OCI-LY1 (cell line): ENCODE data around the gene TCP11.

Experiments used
- H2AFZ ChIP-seq: fragments of 200-600 bp; sonication (generic), shearing (Covaris generic); 2 replicates; pipeline ENCODE4 v1.6.0; 2014; ENCODE audit warnings: antibody characterized with exemption, mild to moderate bottlenecking, low read length
- H3F3A ChIP-seq: fragments of 200-600 bp; sonication (generic), shearing (Covaris generic); 2 replicates; pipeline ENCODE4 v1.6.0; 2014; ENCODE audit warnings: mild to moderate bottlenecking, antibody characterized with exemption, low read length, moderate library complexity; ENCODE audit not compliant: insufficient read depth
- H3K27ac ChIP-seq: fragments of 200-600 bp; sonication (generic); 2 replicates; pipeline ENCODE4 v1.5.1; 2014; ENCODE audit warnings: low read length, mixed run types, mild to moderate bottlenecking, low read depth; ENCODE audit not compliant: poor library complexity, severe bottlenecking
- H3K27me3 ChIP-seq: fragments of 200-600 bp; sonication (generic); 2 replicates; pipeline ENCODE4 v1.6.0; 2014; ENCODE audit warnings: antibody characterized with exemption, mild to moderate bottlenecking, low read length, moderate library complexity; ENCODE audit not compliant: insufficient read depth
- H3K36me3 ChIP-seq: fragments of 200-600 bp; sonication (generic); 2 replicates; pipeline ENCODE4 v1.6.1; 2014; ENCODE audit warnings: mild to moderate bottlenecking, antibody characterized with exemption, low read length, moderate library complexity, mixed read lengths; ENCODE audit not compliant: insufficient read depth
- H3K4me1 ChIP-seq: fragments of 200-600 bp; sonication (generic); 2 replicates; pipeline ENCODE4 v1.5.1; 2014; ENCODE audit warnings: mild to moderate bottlenecking, low read length, moderate library complexity; ENCODE audit not compliant: insufficient read depth, severe bottlenecking
- H3K4me2 ChIP-seq: fragments of 200-600 bp; sonication (generic), shearing (Covaris generic); 2 replicates; pipeline ENCODE4 v1.6.1; 2014; ENCODE audit warnings: low read length
- H3K4me3 ChIP-seq: fragments of 200-600 bp; sonication (generic); 2 replicates; pipeline ENCODE4 v1.5.1; 2014; ENCODE audit warnings: low read length, low read depth, mild to moderate bottlenecking, mixed read lengths; ENCODE audit not compliant: poor library complexity, severe bottlenecking
- H3K79me2 ChIP-seq: fragments of 200-600 bp; shearing (Covaris generic); 2 replicates; pipeline ENCODE4 v1.6.1; 2016; ENCODE audit warnings: mixed run types, low read length, mixed read lengths; ENCODE audit not compliant: insufficient read depth
- H3K9ac ChIP-seq: fragments of 200-600 bp; sonication (generic), shearing (Covaris generic); 2 replicates; pipeline ENCODE4 v1.6.1; 2014; ENCODE audit warnings: mild to moderate bottlenecking, low read length, mixed read lengths
- H3K9me2 ChIP-seq: fragments of 200-600 bp; sonication (generic), shearing (Covaris generic); 2 replicates; pipeline ENCODE4 v1.6.1; 2014; ENCODE audit warnings: low read depth, mild to moderate bottlenecking, low read length, mixed read lengths
- H3K9me3 ChIP-seq: fragments of 200-600 bp; shearing (Covaris generic); 2 replicates; pipeline ENCODE4 v1.6.1; 2014; ENCODE audit warnings: low read length, mixed read lengths
- H4K20me1 ChIP-seq: fragments of 200-600 bp; sonication (generic), shearing (Covaris generic); 2 replicates; pipeline ENCODE4 v1.6.0; 2016; ENCODE audit warnings: mild to moderate bottlenecking, low read length; ENCODE audit not compliant: insufficient read depth
- EZH2 ChIP-seq: fragments of 200-600 bp; sonication (generic), shearing (Covaris generic); IDR thresholded peaks from 2 replicates; pipeline ENCODE4 v1.8.0; 2017; ENCODE audit warnings: borderline replicate concordance, mixed run types, mild to moderate bottlenecking, antibody characterized with exemption, low read length, moderate library complexity, mixed read lengths
- TF ChIP-seq, protein P1 (sequence below): fragments of 200-600 bp; sonication (generic), shearing (Covaris generic); IDR thresholded peaks from 2 replicates; pipeline ENCODE4 v1.5.1; 2017; ENCODE audit warnings: mild to moderate bottlenecking, antibody characterized with exemption, low read length, moderate library complexity, mixed read lengths

TCP11 gene

DNA sequence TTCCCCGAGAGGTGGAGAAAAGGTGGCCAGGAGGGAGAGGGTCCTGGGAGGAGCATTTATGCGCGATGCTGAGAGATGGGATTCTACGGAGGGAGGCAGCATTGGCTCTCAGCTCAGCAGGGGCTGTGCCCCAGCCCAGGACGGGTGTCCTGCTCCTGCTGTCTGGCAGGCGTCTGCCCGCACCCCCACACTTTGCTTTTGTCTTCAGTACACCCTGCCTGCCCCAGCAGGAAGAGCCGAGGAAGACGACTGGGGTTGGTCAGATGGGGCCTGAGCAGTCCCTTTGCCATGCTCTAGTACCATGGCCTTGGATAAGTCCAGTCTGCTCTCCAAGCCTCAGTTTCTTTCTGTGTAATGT, 68.5 kb downstream of the TCP11 start:
- no peak for TF ChIP-seq EZH2
- TF ChIP-seq, protein P1, sequence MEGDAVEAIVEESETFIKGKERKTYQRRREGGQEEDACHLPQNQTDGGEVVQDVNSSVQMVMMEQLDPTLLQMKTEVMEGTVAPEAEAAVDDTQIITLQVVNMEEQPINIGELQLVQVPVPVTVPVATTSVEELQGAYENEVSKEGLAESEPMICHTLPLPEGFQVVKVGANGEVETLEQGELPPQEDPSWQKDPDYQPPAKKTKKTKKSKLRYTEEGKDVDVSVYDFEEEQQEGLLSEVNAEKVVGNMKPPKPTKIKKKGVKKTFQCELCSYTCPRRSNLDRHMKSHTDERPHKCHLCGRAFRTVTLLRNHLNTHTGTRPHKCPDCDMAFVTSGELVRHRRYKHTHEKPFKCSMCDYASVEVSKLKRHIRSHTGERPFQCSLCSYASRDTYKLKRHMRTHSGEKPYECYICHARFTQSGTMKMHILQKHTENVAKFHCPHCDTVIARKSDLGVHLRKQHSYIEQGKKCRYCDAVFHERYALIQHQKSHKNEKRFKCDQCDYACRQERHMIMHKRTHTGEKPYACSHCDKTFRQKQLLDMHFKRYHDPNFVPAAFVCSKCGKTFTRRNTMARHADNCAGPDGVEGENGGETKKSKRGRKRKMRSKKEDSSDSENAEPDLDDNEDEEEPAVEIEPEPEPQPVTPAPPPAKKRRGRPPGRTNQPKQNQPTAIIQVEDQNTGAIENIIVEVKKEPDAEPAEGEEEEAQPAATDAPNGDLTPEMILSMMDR, result no peak
- H3K4me3 ChIP-seq, result no peak overlapping the region
- H4K20me1 ChIP-seq, result no peaks in the 10 kb centered on the region
- no peaks in the 10 kb centered on the region; the same call in 1 of the 2 replicates for H3K36me3 ChIP-seq
- no peaks in the 10 kb centered on the region for H3K9me2 ChIP-seq
- H3K4me2 ChIP-seq, result no peak overlapping the region
- no peaks in the 10 kb centered on the region for H3K27me3 ChIP-seq
- no peak overlapping the region for H3K27ac ChIP-seq
- no peaks in the 10 kb centered on the region for H3K79me2 ChIP-seq
- no peaks in the 10 kb centered on the region for H3K4me1 ChIP-seq
- H2AFZ ChIP-seq, result no peak overlapping the region
- H3F3A ChIP-seq, result no peaks in the 10 kb centered on the region
- H3K9me3 ChIP-seq, result no peaks in the 10 kb centered on the region
- H3K9ac ChIP-seq, result no peak overlapping the region

DNA sequence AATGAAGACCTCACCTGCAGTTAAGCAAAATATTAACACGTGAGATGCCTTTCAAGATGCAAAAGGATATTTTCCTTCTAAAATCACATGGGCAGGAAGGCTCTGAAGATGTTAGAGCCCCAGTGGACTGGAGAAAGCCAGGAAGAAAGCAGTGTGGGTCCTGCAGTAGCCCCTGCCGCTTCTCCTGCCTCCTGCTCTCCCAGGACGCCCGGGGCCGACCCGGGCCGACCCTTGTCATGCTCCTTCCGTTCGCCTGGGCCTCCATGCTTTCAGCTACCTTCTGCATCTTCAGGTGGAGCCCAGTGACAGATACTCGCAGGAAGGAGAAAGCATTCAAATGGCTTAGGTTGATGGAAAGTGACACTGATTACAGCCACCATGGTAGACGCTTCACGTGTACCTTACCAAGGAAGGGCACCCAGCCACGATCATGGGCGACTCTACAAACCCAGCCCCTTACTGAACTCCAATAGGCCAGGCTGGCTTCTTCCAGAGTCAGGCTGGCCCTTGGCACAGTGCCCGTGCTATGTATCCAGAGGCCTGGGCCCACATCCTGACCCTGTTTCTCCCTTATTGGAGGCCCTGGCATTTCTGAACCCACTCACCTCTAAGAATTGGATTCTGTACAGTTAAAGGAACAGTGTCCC, 69.0 kb downstream of the TCP11 start:
- no peaks in the 10 kb centered on the region for H3K9me3 ChIP-seq
- peaks cover under 1% of the 10 kb centered on the region for H3K4me1 ChIP-seq
- H2AFZ ChIP-seq, result no peak overlapping the region
- no peak overlapping the region for H3K9ac ChIP-seq
- no peaks in the 10 kb centered on the region for H3K9me2 ChIP-seq
- H4K20me1 ChIP-seq, result no peaks in the 10 kb centered on the region
- no peak overlapping the region for H3K4me3 ChIP-seq
- no peaks in the 10 kb centered on the region for H3F3A ChIP-seq
- no peaks in the 10 kb centered on the region; the same call in 1 of the 2 replicates for H3K36me3 ChIP-seq
- H3K4me2 ChIP-seq, result no peak overlapping the region
- H3K27ac ChIP-seq, result no peak overlapping the region
- TF ChIP-seq, protein P1, result no peak
- no peaks in the 10 kb centered on the region for H3K79me2 ChIP-seq
- no peaks in the 10 kb centered on the region for H3K27me3 ChIP-seq

DNA sequence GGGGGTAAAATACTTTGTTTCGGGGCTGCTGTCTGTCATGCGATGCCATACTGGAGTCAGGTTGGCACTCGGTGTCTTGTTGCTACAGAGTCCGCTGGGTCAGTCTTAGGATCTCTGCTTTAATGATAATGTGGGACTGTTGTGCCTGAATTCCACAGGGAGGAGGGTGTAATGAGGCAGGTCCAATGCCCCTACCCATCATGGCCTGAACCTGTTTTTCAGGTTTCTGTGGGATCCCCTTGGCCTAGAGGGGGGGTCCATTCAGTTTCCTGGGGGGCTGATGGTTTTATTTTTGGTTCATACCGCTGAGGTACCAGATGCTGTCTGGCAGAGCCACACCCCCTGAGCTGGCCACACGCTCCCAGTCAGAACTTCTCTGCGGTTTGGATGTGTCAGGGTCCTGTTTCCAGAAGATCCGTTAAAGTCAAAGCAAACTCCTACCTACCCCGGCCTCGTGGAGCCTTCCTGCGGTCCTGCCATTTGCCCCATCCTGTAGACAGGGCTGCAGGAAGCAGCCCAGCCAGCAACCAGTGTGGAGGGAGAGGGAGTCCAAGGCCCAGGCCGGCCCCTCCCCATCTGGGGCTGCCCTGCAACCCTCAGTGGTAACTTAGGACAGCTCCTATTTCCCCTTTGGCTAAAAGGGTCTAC, 69.7 kb downstream of the TCP11 start:
- no peaks in the 10 kb centered on the region for H3K27me3 ChIP-seq
- peaks cover 8% of the 10 kb centered on the region for H3K4me1 ChIP-seq
- no peaks in the 10 kb centered on the region for H3K9me3 ChIP-seq
- no peaks in the 10 kb centered on the region for H4K20me1 ChIP-seq
- H3K4me3 ChIP-seq, result no peak overlapping the region
- no peaks in the 10 kb centered on the region; the same call in 1 of the 2 replicates for H3K36me3 ChIP-seq
- H3K4me2 ChIP-seq, result no peak overlapping the region
- no peaks in the 10 kb centered on the region for H3F3A ChIP-seq
- no peak overlapping the region for H2AFZ ChIP-seq
- no peaks in the 10 kb centered on the region for H3K79me2 ChIP-seq
- no peaks in the 10 kb centered on the region for H3K9me2 ChIP-seq
- H3K27ac ChIP-seq, result no peak overlapping the region
- H3K9ac ChIP-seq, result no peak overlapping the region
- TF ChIP-seq, protein P1, result no peak
- no peak for TF ChIP-seq EZH2
